T-helper 1 cell treated with Interleukin-12 subunit alpha and Interleukin-12 subunit beta and Interleukin-4 antibody, amounts not matched to agents 30 μg/mL and 1 μg/mL, for 36 hours (primary cell): ENCODE results near the gene AGFG2.
A peak's percentile ranks its signal among the peaks of the same experiment; 100 is the strongest.
"Not testable (repeated sequence)": the region's sequence is repeated elsewhere in the genome, so short reads cannot be mapped to it uniquely, and the experiment has no call there.

Experiments used
- H3K27ac Mint-ChIP-seq: one replicate; pipeline ENCODE4 v1.8.0; 2021; ENCODE audit warnings: mild to moderate bottlenecking, mixed read lengths
- H3K27me3 Mint-ChIP-seq: one replicate; pipeline ENCODE4 v1.8.0; 2021; ENCODE audit warnings: low read depth, mixed read lengths
- H3K36me3 Mint-ChIP-seq: one replicate; pipeline ENCODE4 v1.8.0; 2021; ENCODE audit warnings: low read depth, mixed read lengths
- H3K4me1 Mint-ChIP-seq: one replicate; pipeline ENCODE4 v1.8.0; 2021; ENCODE audit warnings: low read depth, mixed read lengths
- H3K4me3 Mint-ChIP-seq: one replicate; pipeline ENCODE4 v1.8.0; 2021; ENCODE audit warnings: mild to moderate bottlenecking, moderate library complexity, mixed read lengths
- H3K9me3 Mint-ChIP-seq: one replicate; pipeline ENCODE4 v1.8.0; 2021; ENCODE audit warnings: mixed read lengths

AGFG2 gene

DNA sequence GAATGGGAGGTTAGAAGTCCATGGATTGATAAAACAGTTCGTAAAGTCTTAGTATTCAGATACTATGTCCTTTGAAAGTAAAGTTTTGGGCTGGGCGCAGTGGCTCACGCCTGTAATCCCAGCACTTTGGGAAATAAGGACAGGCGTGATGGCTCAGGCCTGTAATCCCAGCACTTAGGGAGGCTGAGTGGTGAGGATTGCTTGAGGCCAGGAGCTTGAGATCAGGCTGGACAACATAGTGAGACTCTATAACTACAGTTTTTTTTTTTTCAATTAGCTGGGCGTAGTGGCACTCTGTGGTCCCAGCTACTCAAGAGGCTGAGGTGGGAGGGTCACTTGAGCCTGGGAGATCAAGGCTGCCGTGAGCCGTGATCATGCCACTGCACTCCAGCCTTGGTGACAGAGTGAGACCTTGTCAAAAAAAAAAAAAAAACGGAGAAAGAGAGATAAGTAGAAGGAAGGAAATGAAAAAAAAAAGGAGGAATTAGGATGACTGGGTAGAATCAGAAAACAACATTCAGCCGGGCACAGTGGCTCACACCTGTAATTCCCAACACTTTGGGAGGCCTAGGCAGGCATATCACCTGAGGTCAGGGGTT is 25.7 kb upstream of the AGFG2 start:
- H3K4me3 Mint-ChIP-seq, result no peak overlapping the region
- H3K36me3 Mint-ChIP-seq, result no peaks in the 10 kb centered on the region
- H3K27ac Mint-ChIP-seq, result no peak overlapping the region
- peaks cover 15% of the 10 kb centered on the region for H3K4me1 Mint-ChIP-seq
- H3K9me3 Mint-ChIP-seq, result no peaks in the 10 kb centered on the region
- H3K27me3 Mint-ChIP-seq, result no peaks in the 10 kb centered on the region

GRCh38 chr7:100515072-100515532 is 23.9 kb upstream of the AGFG2 start:
- no peaks in the 10 kb centered on the region for H3K36me3 Mint-ChIP-seq
- H3K9me3 Mint-ChIP-seq, result no peaks in the 10 kb centered on the region
- H3K4me1 Mint-ChIP-seq, result peaks cover 15% of the 10 kb centered on the region
- no peak overlapping the region for H3K27ac Mint-ChIP-seq
- H3K4me3 Mint-ChIP-seq, result no peak overlapping the region
- no peaks in the 10 kb centered on the region for H3K27me3 Mint-ChIP-seq

GRCh38 chr7:100516135-100516812 is 22.7 kb upstream of the AGFG2 start:
- H3K9me3 Mint-ChIP-seq, result no peaks in the 10 kb centered on the region
- H3K4me1 Mint-ChIP-seq, result peaks cover 15% of the 10 kb centered on the region
- no peak overlapping the region for H3K27ac Mint-ChIP-seq
- no peaks in the 10 kb centered on the region for H3K27me3 Mint-ChIP-seq
- no peaks in the 10 kb centered on the region for H3K36me3 Mint-ChIP-seq
- H3K4me3 Mint-ChIP-seq, result peak overlapping the region; percentile 1

- Mint-ChIP-seq H3K4me3 (no peak overlapping the region), H3K9me3 (no peaks in the 10 kb centered on the region), H3K36me3 (no peaks in the 10 kb centered on the region), H3K4me1 (peaks cover 15% of the 10 kb centered on the region), H3K27ac (no peak overlapping the region), H3K27me3 (no peaks in the 10 kb centered on the region)
These were observed 21.7 kb upstream of the AGFG2 start for GRCh38 chr7:100517305-100517704.

DNA sequence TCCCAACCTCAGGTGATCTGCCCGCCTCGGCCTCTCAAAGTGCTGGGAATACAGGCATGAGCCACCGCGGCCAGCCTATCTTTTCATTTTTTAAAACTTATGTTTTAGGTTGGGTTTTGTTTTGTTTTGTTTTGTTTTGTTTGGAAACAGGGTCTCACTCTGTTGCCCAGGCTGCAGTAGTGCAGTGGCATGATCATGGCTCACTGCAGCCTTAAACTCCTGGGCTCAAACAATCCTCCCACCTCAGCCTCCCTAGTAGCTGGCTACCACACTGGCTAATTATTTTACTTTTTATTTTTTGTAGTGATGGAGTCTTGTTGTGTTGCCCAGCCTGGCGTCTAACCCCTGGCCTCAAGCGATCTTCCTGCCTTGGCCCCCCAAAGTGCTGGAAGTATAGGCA is 19.4 kb upstream of the AGFG2 start:
- Mint-ChIP-seq H3K9me3 (no peaks in the 10 kb centered on the region), H3K4me3 (no peak overlapping the region), H3K27me3 (no peaks in the 10 kb centered on the region), H3K4me1 (peaks cover 15% of the 10 kb centered on the region), H3K27ac (no peak overlapping the region), H3K36me3 (no peaks in the 10 kb centered on the region)

GRCh38 chr7:100520138-100520537 is 18.9 kb upstream of the AGFG2 start:
- Mint-ChIP-seq H3K27ac (no peak overlapping the region), H3K9me3 (no peaks in the 10 kb centered on the region), H3K4me3 (no peak overlapping the region), H3K27me3 (no peaks in the 10 kb centered on the region), H3K4me1 (peaks cover 15% of the 10 kb centered on the region), H3K36me3 (no peaks in the 10 kb centered on the region)

GRCh38 chr7:100521076-100521475 is 17.9 kb upstream of the AGFG2 start:
- peaks cover 8% of the 10 kb centered on the region for H3K4me1 Mint-ChIP-seq
- no peak overlapping the region for H3K4me3 Mint-ChIP-seq
- H3K36me3 Mint-ChIP-seq, result no peaks in the 10 kb centered on the region
- H3K9me3 Mint-ChIP-seq, result no peaks in the 10 kb centered on the region
- no peak overlapping the region for H3K27ac Mint-ChIP-seq
- H3K27me3 Mint-ChIP-seq, result no peaks in the 10 kb centered on the region

DNA sequence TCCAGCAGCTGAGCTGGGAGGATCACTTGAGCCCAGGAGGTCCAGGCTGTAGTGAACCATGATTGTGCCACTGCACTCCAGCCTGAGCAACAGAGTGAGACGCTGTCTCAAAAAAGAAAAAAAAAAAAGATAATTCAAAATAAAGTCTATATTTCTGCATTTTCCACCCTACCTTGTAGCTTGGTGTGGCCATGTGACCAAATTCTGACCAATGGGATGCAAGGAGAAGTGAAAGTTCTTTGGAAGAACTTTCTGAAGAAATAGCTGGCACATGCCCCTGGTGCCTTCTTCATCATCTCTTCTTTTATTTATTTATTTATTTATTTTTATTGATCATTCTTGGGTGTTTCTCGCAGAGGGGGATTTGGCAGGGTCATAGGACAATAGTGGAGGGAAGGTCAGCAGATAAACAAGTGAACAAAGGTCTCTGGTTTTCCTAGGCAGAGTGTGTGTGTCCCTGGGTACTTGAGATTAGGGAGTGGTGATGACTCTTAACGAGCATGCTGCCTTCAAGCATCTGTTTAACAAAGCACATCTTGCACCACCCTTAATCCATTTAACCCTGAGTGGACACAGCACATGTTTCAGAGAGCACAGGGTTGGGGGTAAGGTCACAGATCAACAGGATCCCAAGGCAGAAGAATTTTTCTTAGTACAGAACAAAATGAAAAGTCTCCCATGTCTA is 17.0 kb upstream of the AGFG2 start:
- H3K27ac Mint-ChIP-seq, H3K4me3 Mint-ChIP-seq, H3K9me3 Mint-ChIP-seq, H3K36me3 Mint-ChIP-seq, H3K4me1 Mint-ChIP-seq, H3K27me3 Mint-ChIP-seq: not testable (repeated sequence)

GRCh38 chr7:100523192-100523591 is 15.8 kb upstream of the AGFG2 start:
- not testable (repeated sequence) for H3K4me3 Mint-ChIP-seq, H3K36me3 Mint-ChIP-seq, H3K9me3 Mint-ChIP-seq, H3K4me1 Mint-ChIP-seq, H3K27ac Mint-ChIP-seq, H3K27me3 Mint-ChIP-seq

DNA sequence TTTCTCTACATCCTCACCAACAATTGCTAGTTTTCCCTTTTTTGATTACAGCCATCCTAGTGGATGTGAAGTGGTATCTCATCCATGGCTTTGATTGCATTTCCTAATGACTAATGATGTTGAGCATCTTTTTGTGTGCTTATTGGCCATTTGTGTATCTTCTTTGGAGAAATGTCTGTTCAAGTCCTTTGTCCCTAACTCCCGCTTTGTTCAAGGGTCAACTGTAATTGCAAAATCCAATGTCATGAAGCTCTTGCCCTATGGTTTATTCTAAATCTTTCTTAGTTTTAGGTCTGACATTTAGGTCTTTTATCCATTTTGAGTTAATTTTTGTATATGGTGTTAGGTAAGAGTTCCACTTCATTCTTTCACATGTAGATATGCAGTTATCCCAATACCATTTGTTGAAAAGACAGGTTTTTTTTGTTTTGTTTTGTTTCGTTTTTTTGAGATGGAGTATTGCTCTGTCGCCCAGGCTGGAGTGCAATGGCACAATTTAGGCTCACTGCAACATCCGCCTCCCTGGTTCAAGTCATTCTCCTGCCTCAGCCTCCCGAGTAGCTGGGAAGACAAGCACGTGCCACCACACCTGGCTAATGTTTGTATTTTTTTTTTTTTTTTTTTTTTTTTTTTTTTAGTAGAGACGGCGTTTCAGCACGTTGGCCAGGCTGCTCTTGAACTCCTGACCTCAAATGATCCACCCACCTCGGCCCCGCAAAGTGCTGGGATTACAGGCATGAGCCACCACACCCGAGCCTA is 10.7 kb upstream of the AGFG2 start:
- not testable (repeated sequence) for H3K4me1 Mint-ChIP-seq, H3K27me3 Mint-ChIP-seq, H3K4me3 Mint-ChIP-seq, H3K9me3 Mint-ChIP-seq, H3K27ac Mint-ChIP-seq, H3K36me3 Mint-ChIP-seq

- Mint-ChIP-seq H3K4me3 (no peak overlapping the region), H3K4me1 (peaks cover 4% of the 10 kb centered on the region), H3K27me3 (no peaks in the 10 kb centered on the region), H3K36me3 (no peaks in the 10 kb centered on the region), H3K27ac (no peak overlapping the region), H3K9me3 (no peaks in the 10 kb centered on the region)
These were observed 6.6 kb upstream of the AGFG2 start for GRCh38 chr7:100532165-100533022.

DNA sequence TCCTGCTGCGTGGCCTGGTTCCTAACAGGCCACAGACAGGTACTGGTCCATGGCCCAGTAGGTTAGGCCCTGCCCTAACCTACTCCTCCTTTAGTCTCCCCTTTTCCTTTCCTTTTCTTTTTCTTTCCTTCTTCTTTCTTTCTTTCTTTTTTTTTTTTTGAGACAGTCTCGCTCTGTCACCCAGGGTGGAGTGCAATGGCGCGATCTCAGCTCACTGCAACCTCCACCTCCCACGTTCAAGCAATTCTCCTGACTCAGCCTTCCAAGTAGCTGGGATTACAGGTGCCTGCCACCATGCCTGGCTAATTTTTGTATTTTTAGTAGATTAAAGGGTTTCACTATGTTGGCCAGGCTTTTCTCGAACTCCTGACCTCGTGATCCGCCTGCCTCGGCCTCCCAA is 3.0 kb upstream of the AGFG2 start:
- H3K27me3 Mint-ChIP-seq, H3K36me3 Mint-ChIP-seq, H3K27ac Mint-ChIP-seq, H3K9me3 Mint-ChIP-seq, H3K4me3 Mint-ChIP-seq: not testable (repeated sequence)
- H3K4me1 Mint-ChIP-seq, result peaks cover 18% of the 10 kb centered on the region

DNA sequence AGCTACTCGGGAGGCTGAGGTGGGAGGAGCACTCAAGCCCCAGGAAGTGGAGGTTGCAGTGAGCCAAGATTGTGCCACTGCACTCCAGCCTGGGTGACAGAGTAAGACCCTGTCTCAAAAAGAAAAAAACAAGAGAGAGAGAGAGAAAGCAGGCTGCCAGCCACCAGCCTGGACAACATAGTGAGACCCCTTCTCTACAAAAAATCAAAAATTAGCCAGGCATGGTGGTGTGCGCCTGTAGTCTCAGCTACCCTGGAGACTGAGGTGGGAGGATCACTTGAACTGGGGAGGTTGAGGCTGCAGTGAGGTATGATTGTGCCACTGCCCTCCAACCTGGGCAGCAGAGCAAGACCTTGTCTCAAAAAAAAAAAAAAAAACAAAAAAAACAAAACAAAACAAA is 2.3 kb upstream of the AGFG2 start:
- not testable (repeated sequence) for H3K27me3 Mint-ChIP-seq, H3K9me3 Mint-ChIP-seq, H3K27ac Mint-ChIP-seq, H3K36me3 Mint-ChIP-seq, H3K4me3 Mint-ChIP-seq
- H3K4me1 Mint-ChIP-seq, result peaks cover 24% of the 10 kb centered on the region

- Mint-ChIP-seq H3K27ac (peak overlapping the region; percentile 71), H3K27me3 (no peaks in the 10 kb centered on the region), H3K9me3 (no peaks in the 10 kb centered on the region), H3K4me3 (peak overlapping the region; percentile 98), H3K36me3 (peaks cover 6% of the 10 kb centered on the region), H3K4me1 (peaks cover 33% of the 10 kb centered on the region)
These were observed 702 bp upstream of the AGFG2 start for GRCh38 chr7:100538348-100538653.
